Activated T-cell treated with anti-CD3 and anti-CD28 coated beads, Interleukin-2, amount 50 U/mL, for 1 hour (primary cell): ENCODE results near the gene RAB19.

Source experiments
- DNase-seq: peaks from one replicate; pipeline ENCODE4 v3.0.0-alpha.2; 2020

Gene RAB19

GRCh38 chr7:140403878-140404564 lies at the start of gene RAB19:
TSS of gene RAB19 (plus strand) at chr7:140404058. CDS start at chr7:140407647, 3,589 bp downstream.
- DNase-seq, result peak; percentile 56

GRCh38 chr7:140358024-140358411 lies 45.8 kb upstream of the RAB19 start:
- no peak for DNase-seq

DNA sequence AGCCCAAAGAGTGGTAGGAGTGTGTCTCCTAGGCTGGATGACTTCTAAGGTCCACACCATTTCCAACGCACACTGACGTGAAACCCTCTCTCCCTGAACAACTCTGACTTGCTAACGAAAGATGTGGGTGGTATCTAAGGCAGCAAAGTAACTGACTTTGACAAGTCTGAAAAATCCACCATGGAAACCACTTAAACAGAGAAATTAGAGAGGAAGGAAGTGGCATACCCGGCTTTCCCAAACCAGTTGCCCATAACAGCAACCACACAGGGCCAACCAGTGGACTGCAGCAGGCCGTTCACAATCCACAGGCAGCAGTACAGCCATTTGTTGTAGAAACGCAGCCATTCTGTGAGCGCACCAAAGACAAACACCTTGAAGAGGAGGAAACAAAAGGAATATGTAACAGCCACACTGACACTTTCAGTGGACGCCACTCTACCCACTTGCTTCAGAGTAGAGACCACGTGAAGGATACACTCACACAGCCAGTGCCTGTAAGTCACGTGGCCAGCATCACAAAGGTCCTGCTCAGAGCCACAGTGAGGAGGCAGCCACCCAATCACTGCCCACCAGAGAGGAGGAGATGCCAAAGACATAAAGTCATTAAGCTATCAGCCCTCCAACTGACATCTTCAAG lies 45.3 kb upstream of the RAB19 start:
- DNase-seq, result no peak

GRCh38 chr7:140360697-140361229 lies 43.1 kb upstream of the RAB19 start:
- no peak for DNase-seq

DNA sequence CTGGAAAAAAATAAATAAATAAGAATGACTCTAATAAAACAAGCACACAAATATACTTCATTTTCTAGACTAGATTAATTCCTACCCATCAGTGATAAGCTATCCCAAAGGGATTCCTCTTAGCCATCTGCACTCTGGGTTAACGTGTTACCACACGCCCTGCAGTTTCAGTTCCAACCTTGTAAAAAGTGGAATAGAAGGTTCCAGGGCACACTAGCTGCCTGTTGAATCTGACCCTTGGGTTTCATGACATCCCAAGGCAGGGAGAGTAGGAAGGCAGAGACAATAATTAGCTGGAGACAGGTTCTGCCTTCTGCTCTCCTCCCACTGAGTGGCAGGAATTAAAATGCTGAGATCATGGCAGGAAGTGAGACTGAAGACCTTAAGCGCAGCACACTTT lies 39.0 kb upstream of the RAB19 start:
- DNase-seq, result no peak

GRCh38 chr7:140367528-140367927 lies 36.3 kb upstream of the RAB19 start:
- no peak for DNase-seq

DNA sequence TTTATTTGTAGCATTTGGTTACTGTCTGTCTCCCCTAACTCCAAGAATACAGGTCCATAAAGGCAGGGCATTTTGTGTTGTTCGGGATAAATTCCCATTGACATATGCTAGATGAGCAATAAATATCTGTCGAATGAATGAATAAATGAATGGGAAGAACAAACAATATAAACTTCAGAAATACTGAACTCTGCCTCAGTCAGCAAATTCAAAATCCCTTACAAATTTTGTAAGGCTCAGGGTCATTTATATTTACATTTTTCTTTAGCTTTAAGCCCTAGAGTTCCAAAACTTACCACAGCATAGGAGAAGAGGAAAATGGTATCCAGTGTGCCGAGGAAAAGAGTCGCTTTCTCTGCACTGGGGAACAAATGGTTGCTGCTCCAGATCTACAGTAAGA lies 34.6 kb upstream of the RAB19 start:
- no peak for DNase-seq

- no peak for DNase-seq
These were observed 28.5 kb upstream of the RAB19 start for GRCh38 chr7:140375323-140375722.

- DNase-seq, result peak; percentile 25
These were observed 27.7 kb upstream of the RAB19 start for GRCh38 chr7:140375892-140376730.

GRCh38 chr7:140383954-140384713 lies 19.7 kb upstream of the RAB19 start:
- no peak for DNase-seq

GRCh38 chr7:140384894-140385545 lies 18.8 kb upstream of the RAB19 start:
- DNase-seq, result no peak

- DNase-seq, result no peak
These were observed 14.4 kb upstream of the RAB19 start for GRCh38 chr7:140389445-140389844.

GRCh38 chr7:140390034-140390433 lies 13.8 kb upstream of the RAB19 start:
- DNase-seq, result no peak

DNA sequence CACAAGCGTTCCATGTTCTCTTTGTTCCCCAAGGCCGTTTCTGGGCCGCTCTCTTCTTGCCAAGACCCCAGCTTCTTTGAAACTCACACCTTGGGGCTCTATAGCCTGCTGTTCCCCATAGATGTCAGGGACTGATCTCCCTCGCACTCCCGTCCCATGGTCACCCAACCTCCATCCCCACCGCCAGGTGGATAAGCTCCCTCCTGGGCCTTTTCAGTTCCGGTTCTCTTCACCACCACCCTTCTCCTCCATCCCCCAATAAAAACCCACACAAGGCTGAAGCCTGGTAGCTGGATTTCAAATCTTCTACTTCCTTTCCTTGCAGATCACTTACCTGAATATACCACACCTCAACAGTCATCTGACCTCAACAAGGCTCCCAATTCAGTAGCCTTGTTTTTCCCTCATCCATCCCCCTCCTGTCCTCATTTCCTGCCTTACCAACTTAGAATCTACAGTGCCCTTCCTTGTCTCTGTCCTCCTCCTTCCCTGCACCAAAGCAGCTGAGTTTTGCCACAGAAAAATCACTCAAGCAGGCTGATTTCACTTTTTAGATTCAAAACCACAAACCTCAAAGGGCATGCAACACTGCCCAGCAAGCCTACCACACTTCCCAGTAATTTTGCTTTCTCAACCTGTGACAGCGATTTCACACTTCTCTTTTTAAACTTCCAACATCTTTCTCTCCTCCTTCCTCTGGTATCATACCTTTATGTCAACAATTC lies 13.2 kb upstream of the RAB19 start:
- no peak for DNase-seq

DNA sequence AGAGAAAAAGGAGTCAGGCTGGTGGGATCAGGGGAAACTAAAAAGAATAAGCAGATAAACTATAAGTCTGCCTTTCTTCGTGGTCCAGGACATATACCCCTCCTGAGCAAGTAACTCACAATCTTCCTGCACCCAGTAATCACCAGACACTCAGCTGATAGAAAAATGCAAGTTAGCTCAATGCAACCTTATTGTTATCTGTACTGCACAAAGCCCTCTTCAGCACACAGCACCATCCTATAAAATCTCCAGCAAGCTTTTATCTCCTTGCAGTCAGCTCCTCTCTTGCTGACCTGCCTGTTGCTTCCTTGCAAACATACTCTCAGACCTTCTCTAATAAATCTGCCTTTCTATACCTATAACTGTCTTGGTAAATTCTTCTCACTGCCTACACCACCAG lies 12.2 kb upstream of the RAB19 start:
- DNase-seq, result no peak

GRCh38 chr7:140393756-140394306 lies 10.0 kb upstream of the RAB19 start:
- DNase-seq, result no peak

GRCh38 chr7:140397784-140398750 lies 5.8 kb upstream of the RAB19 start, which contains the start of gene SLC37A3:
TSS of gene SLC37A3 (minus strand) at chr7:140398530. CDS start at chr7:140382526, 16,004 bp downstream.
- DNase-seq, result peak; percentile 91

- DNase-seq, result no peak
These were observed 5.0 kb upstream of the RAB19 start for GRCh38 chr7:140398821-140399220.

- DNase-seq, result no peak
These were observed 3.5 kb upstream of the RAB19 start for GRCh38 chr7:140400381-140400780.
